ENCODE measurements around the gene YAF2.

YAF2 gene

DNA sequence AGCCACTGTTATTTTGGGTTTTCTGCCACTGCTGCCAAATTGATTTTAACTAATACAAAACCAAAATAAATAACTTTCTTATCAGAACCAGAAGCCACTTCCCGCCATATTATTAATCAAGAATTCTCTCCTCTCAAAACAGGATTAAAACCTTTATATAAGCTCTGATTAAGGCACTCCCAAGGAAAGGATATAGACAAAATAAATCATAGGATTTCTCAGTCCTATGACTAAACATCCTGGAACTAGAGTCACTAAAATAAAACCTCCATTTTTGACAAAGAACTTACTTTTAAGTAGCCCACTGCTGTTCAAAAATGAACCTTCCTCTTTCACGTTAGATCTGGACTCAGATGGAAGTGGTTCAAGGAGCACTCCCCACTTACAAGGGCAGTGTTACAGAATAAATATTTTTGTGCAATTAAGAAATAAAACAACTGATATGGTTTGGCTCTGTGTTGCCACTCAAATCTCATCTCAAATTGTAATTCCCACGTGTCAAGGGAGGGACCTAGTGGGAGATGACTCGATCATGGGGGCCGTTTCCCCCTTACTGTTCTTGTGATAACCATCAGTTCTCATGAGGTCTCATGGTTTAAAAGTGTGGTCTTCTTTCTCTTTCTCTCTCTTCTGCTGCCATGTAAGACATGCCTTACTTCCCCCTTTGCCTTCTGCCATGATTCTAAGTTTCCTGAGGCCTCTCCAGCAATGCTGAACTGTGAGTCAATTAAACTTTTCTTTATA, 119.7 kb downstream of the YAF2 start:
- H3K4me3 ChIP-seq (ENCODE audit: low read depth in 1 of 2, low read length in 1 of 2), result no peak overlapping the region
- no peaks in the 10 kb centered on the region for H3K27me3 ChIP-seq
- no peaks in the 10 kb centered on the region for H3K9me3 ChIP-seq
- peaks cover 11% of the 10 kb centered on the region for H3K36me3 ChIP-seq
- no peaks in the 10 kb centered on the region for H3K4me1 ChIP-seq (ENCODE audit: control insufficient read depth in 1 of 2, insufficient read depth in 1 of 2, low read depth in 1 of 2, low read length in 1 of 2)
- TF ChIP-seq, protein P1, sequence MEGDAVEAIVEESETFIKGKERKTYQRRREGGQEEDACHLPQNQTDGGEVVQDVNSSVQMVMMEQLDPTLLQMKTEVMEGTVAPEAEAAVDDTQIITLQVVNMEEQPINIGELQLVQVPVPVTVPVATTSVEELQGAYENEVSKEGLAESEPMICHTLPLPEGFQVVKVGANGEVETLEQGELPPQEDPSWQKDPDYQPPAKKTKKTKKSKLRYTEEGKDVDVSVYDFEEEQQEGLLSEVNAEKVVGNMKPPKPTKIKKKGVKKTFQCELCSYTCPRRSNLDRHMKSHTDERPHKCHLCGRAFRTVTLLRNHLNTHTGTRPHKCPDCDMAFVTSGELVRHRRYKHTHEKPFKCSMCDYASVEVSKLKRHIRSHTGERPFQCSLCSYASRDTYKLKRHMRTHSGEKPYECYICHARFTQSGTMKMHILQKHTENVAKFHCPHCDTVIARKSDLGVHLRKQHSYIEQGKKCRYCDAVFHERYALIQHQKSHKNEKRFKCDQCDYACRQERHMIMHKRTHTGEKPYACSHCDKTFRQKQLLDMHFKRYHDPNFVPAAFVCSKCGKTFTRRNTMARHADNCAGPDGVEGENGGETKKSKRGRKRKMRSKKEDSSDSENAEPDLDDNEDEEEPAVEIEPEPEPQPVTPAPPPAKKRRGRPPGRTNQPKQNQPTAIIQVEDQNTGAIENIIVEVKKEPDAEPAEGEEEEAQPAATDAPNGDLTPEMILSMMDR (IDR thresholded peaks at IDR 0.05), result no peak
- H3K27ac ChIP-seq, result no peak overlapping the region

DNA sequence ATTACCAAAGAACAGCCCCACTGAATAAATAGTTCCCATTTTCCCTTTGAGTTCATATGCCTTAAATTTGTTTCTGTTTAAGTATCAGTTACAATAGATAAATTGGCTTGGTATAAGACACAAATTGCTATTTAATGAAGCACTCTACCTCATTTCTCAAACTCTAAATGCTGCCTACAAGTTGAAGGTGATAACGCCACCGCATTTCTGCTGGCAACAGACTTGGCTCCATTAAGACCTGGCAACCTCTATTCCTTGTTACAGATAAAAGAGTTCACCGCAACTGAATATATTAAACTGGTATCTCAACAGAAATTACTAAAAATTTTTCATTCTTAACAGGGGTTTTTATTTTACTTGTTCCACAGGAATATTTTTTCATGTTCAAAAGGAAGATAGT, 129.0 kb downstream of the YAF2 start:
- Histone ChIP-seq H3K27ac (no peak overlapping the region), H3K36me3 (peaks cover 27% of the 10 kb centered on the region), H3K9me3 (no peaks in the 10 kb centered on the region), H3K4me3 (ENCODE audit: low read depth in 1 of 2, low read length in 1 of 2) (no peak overlapping the region), H3K4me1 (ENCODE audit: control insufficient read depth in 1 of 2, insufficient read depth in 1 of 2, low read depth in 1 of 2, low read length in 1 of 2) (no peaks in the 10 kb centered on the region), H3K27me3 (no peaks in the 10 kb centered on the region)
- TF ChIP-seq, protein P1 (IDR thresholded peaks at IDR 0.05), result no peak

Measured in neutrophil (primary cell).